ENCODE results near the gene SIGLEC14. TPM values are rescaled to one million over a fixed set of nuclear protein-coding genes. Genes with fewer than 3 reads are reported as not detected.
A peak's percentile ranks its signal among the peaks of the same experiment; 100 is the strongest.

Gene SIGLEC14
- total RNA-seq, 6 experiments from 2014 or later, result not detected

GRCh38 chr19:51593138-51593890 is 53.3 kb downstream of the SIGLEC14 start:
- no peak for DNase-seq
- TF ChIP-seq CTCF (IDR thresholded peaks at IDR 0.05), result no peak

More at GRCh38 chr19:51593138-51593890, 53.3 kb downstream of the SIGLEC14 start:
- peak overlapping the region; percentile 90 for H3K4me3 Mint-ChIP-seq
- no peaks in the 10 kb centered on the region; the same call in 1 of the 2 replicates for H3K27me3 Mint-ChIP-seq (ENCODE audit: insufficient read depth)
- H3K27ac Mint-ChIP-seq, result peak overlapping the region; percentile 4; the same call in 1 of the 2 replicates
- H3K9me3 Mint-ChIP-seq, result peaks cover 3% of the 10 kb centered on the region
- H3K36me3 Mint-ChIP-seq (ENCODE audit: low read depth), result peaks cover 22% of the 10 kb centered on the region
- peaks cover 21% of the 10 kb centered on the region for H3K4me1 Mint-ChIP-seq (ENCODE audit: low read depth)

Small RNA genes lying within 50 kb of the gene (microRNA-seq; reads per million reads assigned to microRNA genes)
- gene MIR125A (18,481 reads per million, percentile 96 among the genes with 10 or more reads in this experiment), gene MIR99B (30,724 reads per million, percentile 98 among the genes with 10 or more reads in this experiment), gene MIRLET7E (21,168 reads per million, percentile 97 among the genes with 10 or more reads in this experiment)

Other genes starting within 250 kb of the SIGLEC14 start
- not detected for gene SIGLEC10, start 229.2 kb downstream of the SIGLEC14 start, total RNA-seq (2021; fragmentation: NEBNext Ultra II Directional; extraction: Animal tissue kit (Norgen Biotek cat#: 25700))
- gene SIGLEC8, start 188.4 kb downstream of the SIGLEC14 start, total RNA-seq (2021; fragmentation: NEBNext Ultra II Directional; extraction: Animal tissue kit (Norgen Biotek cat#: 25700)), result not detected
- not detected for gene CEACAM18, start 168.3 kb downstream of the SIGLEC14 start, total RNA-seq (2021; fragmentation: NEBNext Ultra II Directional; extraction: Animal tissue kit (Norgen Biotek cat#: 25700))
- gene SIGLEC12, start 145.0 kb downstream of the SIGLEC14 start, total RNA-seq (2021; fragmentation: NEBNext Ultra II Directional; extraction: Animal tissue kit (Norgen Biotek cat#: 25700)), result not detected
- not detected for gene SIGLEC6, start 115.2 kb downstream of the SIGLEC14 start, total RNA-seq (2021; fragmentation: NEBNext Ultra II Directional; extraction: Animal tissue kit (Norgen Biotek cat#: 25700))
- 10 to 100 TPM; 19.6 to 29.5 (median 21.6) TPM for gene ZNF175, start 75.5 kb downstream of the SIGLEC14 start, total RNA-seq (2021; fragmentation: NEBNext Ultra II Directional; extraction: Animal tissue kit (Norgen Biotek cat#: 25700))
- not detected for gene SIGLEC5, start 16.4 kb downstream of the SIGLEC14 start, total RNA-seq (2021; fragmentation: NEBNext Ultra II Directional; extraction: Animal tissue kit (Norgen Biotek cat#: 25700))
- 10 to 100 TPM; 12.2 to 14.9 (median 13.3) TPM for gene SPACA6, start 46.5 kb upstream of the SIGLEC14 start, total RNA-seq (2021; fragmentation: NEBNext Ultra II Directional; extraction: Animal tissue kit (Norgen Biotek cat#: 25700))
- not detected for gene HAS1, start 77.2 kb upstream of the SIGLEC14 start, total RNA-seq (2021; fragmentation: NEBNext Ultra II Directional; extraction: Animal tissue kit (Norgen Biotek cat#: 25700))
- gene FPR1, start 105.1 kb upstream of the SIGLEC14 start, total RNA-seq (2021; fragmentation: NEBNext Ultra II Directional; extraction: Animal tissue kit (Norgen Biotek cat#: 25700)), result under 1 TPM in 5 of 6 experiments, not detected in 1; 0.26 to 0.53 (median 0.34) TPM
- not detected for gene FPR2, start 114.4 kb upstream of the SIGLEC14 start, total RNA-seq (2021; fragmentation: NEBNext Ultra II Directional; extraction: Animal tissue kit (Norgen Biotek cat#: 25700))
- gene FPR3, start 148.3 kb upstream of the SIGLEC14 start, total RNA-seq (2021; fragmentation: NEBNext Ultra II Directional; extraction: Animal tissue kit (Norgen Biotek cat#: 25700)), result not detected
- 1 to 10 TPM; 1.7 to 2.0 (median 1.8) TPM for gene ZNF577, start 241.1 kb upstream of the SIGLEC14 start, total RNA-seq (2021; fragmentation: NEBNext Ultra II Directional; extraction: Animal tissue kit (Norgen Biotek cat#: 25700))

All from HFFc6 (cell line).